B cell (primary cell): ENCODE data around the gene MICAL3. TPM values are rescaled to one million over a fixed set of nuclear protein-coding genes. Genes with fewer than 3 reads are reported as not detected.
"Not testable (repeated sequence)": the region's sequence is repeated elsewhere in the genome, so short reads cannot be mapped to it uniquely, and the experiment has no call there.

Experiments
- ATAC-seq: fragments of 200-7000 bp; cut with Tn5 transposase; one replicate; pipeline ENCODE4 v1.10.0; 2021; ENCODE audit warnings: low read depth, mild to moderate bottlenecking, moderate number of reproducible peaks, moderate library complexity
- CTCF ChIA-PET: fragments of 350-600 bp; sonication (Branson Sonifier 250); formaldehyde crosslinking; loops from one replicate; lab custom pipeline; 2021; ENCODE audit warnings: antibody characterized with exemption, inconsistent platforms; lab: Charles Lee
- POLR2A ChIA-PET: fragments of 350-600 bp; sonication (Branson Sonifier 250); formaldehyde crosslinking; loops from one replicate; lab custom pipeline; 2021; ENCODE audit warnings: antibody characterized with exemption; lab: Charles Lee
- DNase-seq: peaks from one replicate; pipeline ENCODE4 v3.0.0; 2013
- H2AFZ ChIP-seq: 2 replicates; pipeline ENCODE4 v1.6.1; 2012; ENCODE audit warnings: mild to moderate bottlenecking, low read depth, low read length; ENCODE audit not compliant: insufficient read depth, poor library complexity, severe bottlenecking
- H3K27ac ChIP-seq, 2 donors: 1 replicate in 1 of 2; 2 replicates in 1 of 2; pipeline ENCODE4 v1.5.1; 2012 to 2013; ENCODE audit warnings: low read length in 2 of 2, mild to moderate bottlenecking in 2 of 2, moderate library complexity in 1 of 2
- H3K27me3 ChIP-seq, 4 experiments: fragments of 200-600 bp in 1 of 4; sonication (generic) in 1 of 4; replicated peaks in 1 of 4; 1 replicate in 2 of 4; 2 replicates in 2 of 4; pipeline versions ENCODE4 v1.6.1 to v1.7.0; 2013 to 2016; ENCODE audit warnings: low read length in 3 of 4, mild to moderate bottlenecking in 2 of 4, mixed read lengths in 1 of 4, moderate library complexity in 1 of 4; ENCODE audit not compliant: insufficient read depth in 4 of 4, control insufficient read depth in 3 of 4; ENCODE audit errors: control extremely low read depth in 1 of 4
- H3K36me3 ChIP-seq, 2 experiments: replicated peaks in 1 of 2; 1 replicate in 1 of 2; 2 replicates in 1 of 2; pipeline versions ENCODE4 v1.6.1 to v1.7.1; 2013; ENCODE audit warnings: low read length in 1 of 2; ENCODE audit not compliant: insufficient read depth in 2 of 2, control insufficient read depth in 1 of 2; ENCODE audit errors: control extremely low read depth in 1 of 2, extremely low read depth in 1 of 2
- H3K4me1 ChIP-seq, 2 donors: fragments of 200-600 bp in 1 of 2; sonication (generic) in 1 of 2; 1 replicate in 1 of 2; 2 replicates in 1 of 2; pipeline versions ENCODE4 v1.5.1 to v1.6.1; 2013 to 2017; ENCODE audit warnings: low read length in 2 of 2; ENCODE audit not compliant: control insufficient read depth in 2 of 2, insufficient read depth in 2 of 2
- H3K4me2 ChIP-seq: replicated peaks from 2 replicates; pipeline ENCODE3; 2012; ENCODE audit warnings: mild to moderate bottlenecking, low read depth, low read length; ENCODE audit not compliant: poor library complexity, severe bottlenecking
- H3K4me3 ChIP-seq, 5 experiments: fragments of 200-600 bp in 1 of 5; sonication (generic) in 1 of 5; 1 replicate in 3 of 5; 2 replicates in 2 of 5; pipeline versions ENCODE4 v1.5.1 to v1.7.0; 2011 to 2016; ENCODE audit warnings: low read length in 4 of 5, mild to moderate bottlenecking in 4 of 5, low read depth in 2 of 5, control low read depth in 1 of 5, moderate library complexity in 1 of 5; ENCODE audit not compliant: insufficient read depth in 1 of 5; ENCODE audit errors: control extremely low read depth in 1 of 5, extremely low read depth in 1 of 5
- H3K79me2 ChIP-seq: fragments of 200-600 bp; sonication (generic); one replicate; pipeline ENCODE4 v1.6.0; 2016; ENCODE audit warnings: low read length; ENCODE audit not compliant: control insufficient read depth, insufficient read depth
- H3K9ac ChIP-seq: fragments of 200-600 bp; sonication (generic); 2 replicates; pipeline ENCODE4 v1.6.1; 2017; ENCODE audit warnings: mild to moderate bottlenecking, low read length, moderate library complexity
- H3K9me3 ChIP-seq, 3 donors: one replicate each; pipeline versions ENCODE4 v1.6.1 to v1.7.1; 2013; ENCODE audit warnings: low read length in 2 of 3; ENCODE audit not compliant: control insufficient read depth in 2 of 3, insufficient read depth in 1 of 3; ENCODE audit errors: control extremely low read depth in 1 of 3
- H4K20me1 ChIP-seq: 2 replicates; pipeline ENCODE4 v1.6.0; 2012; ENCODE audit warnings: mild to moderate bottlenecking, low read length; ENCODE audit not compliant: insufficient read depth, control insufficient read depth, poor library complexity, severe bottlenecking
- H3K27ac Mint-ChIP-seq: one replicate; pipeline ENCODE4 v1.8.0; 2021; ENCODE audit warnings: mixed read lengths
- H3K27me3 Mint-ChIP-seq: one replicate; pipeline ENCODE4 v1.8.0; 2021; ENCODE audit warnings: mixed read lengths
- H3K4me1 Mint-ChIP-seq: one replicate; pipeline ENCODE4 v1.8.0; 2021; ENCODE audit warnings: mixed read lengths
- H3K4me3 Mint-ChIP-seq: one replicate; pipeline ENCODE4 v1.8.0; 2021; ENCODE audit warnings: mixed read lengths
- H3K9me3 Mint-ChIP-seq: one replicate; pipeline ENCODE4 v1.8.0; 2022; ENCODE audit warnings: mixed read lengths; ENCODE audit not compliant: insufficient read depth
- EZH2 ChIP-seq: IDR thresholded peaks from 2 replicates; pipeline ENCODE4 v1.6.1; 2012; ENCODE audit warnings: borderline replicate concordance, low read depth, mild to moderate bottlenecking, moderate library complexity, low read length; ENCODE audit not compliant: insufficient read depth, poor library complexity, severe bottlenecking
- WGBS: methylation state at CpG from one replicate; pipeline ENCODE4 v1.1.5; 2013; ENCODE audit warnings: missing lambda C conversion rate; ENCODE audit not compliant: insufficient coverage; 5-methylcytosine and 5-hydroxymethylcytosine counted together
- intact Hi-C: fragments of 100-400 bp; cut with micrococcal nuclease; formaldehyde crosslinking; loops from one replicate; pipeline ENCODE4 v1.10.0; 2022
- polyA plus RNA-seq: library from polyadenylated mRNA; depleted of rRNA; stranded (reverse); fragments of >200 nt; gene quantifications from 2 replicates; pipeline ENCODE4 v1.2.3, GENCODE V29; 2012
- total RNA-seq, 2 donors: library from RNA; stranded (reverse); fragments of 120-200 nt in 1 of 2; gene quantifications; 1 replicate in 1 of 2; 2 replicates in 1 of 2; pipeline versions ENCODE4 v1.2.3 to v1.2.4, GENCODE V29; 2013 to 2022
- TF ChIP-seq, protein P1 (sequence below): fragments of 200-600 bp; IDR thresholded peaks from one replicate; pipeline ENCODE4 v1.8.0; 2022; ENCODE audit warnings: antibody characterized with exemption, mild to moderate bottlenecking

Gene MICAL3
- total and polyA plus RNA-seq, 2 donors (not counting 1 experiment from before 2014, with no cell fraction given) = 50.5 to 253 TPM

DNA sequence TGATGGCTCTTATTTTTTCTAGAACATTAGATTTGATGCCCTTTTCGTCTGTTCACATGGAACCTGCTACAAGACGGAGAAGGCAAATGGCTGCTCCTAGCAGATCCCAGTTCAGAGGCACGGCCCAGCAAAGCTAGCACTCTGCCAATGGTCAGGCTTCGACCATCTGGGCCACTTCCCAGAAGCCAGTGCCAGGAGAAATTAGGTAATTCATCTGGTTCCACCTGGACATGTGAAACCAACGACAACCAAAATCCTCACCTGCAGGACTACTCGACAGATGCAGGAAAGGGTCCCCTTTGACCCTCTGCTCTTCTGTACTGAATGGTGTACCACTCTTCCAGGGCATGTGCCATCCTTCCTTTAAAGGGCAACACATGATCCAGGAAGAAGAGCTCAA, 25.4 kb downstream of the MICAL3 start:
- Histone ChIP-seq H3K36me3 (no peaks in the 10 kb centered on the region), H2AFZ (no peak overlapping the region), H3K4me3 (no peak overlapping the region), H4K20me1 (peaks cover 19% of the 10 kb centered on the region), H3K4me1 (peaks cover 80 to 83% of the 10 kb centered on the region in 2 donors), H3K9me3 (no peaks in the 10 kb centered on the region), H3K9ac (peak overlapping the region; percentile 41), H3K79me2 (peaks cover 93% of the 10 kb centered on the region), H3K27me3 (no peaks in the 10 kb centered on the region), H3K27ac (peak overlapping the region; percentile 83 to 95), H3K4me2 (peak overlapping the region; percentile 96)
- ATAC-seq (no peak), DNase-seq (no peak)
- Mint-ChIP-seq H3K4me1 (peaks cover 79% of the 10 kb centered on the region), H3K27ac (peak overlapping the region; percentile 85), H3K9me3 (no peaks in the 10 kb centered on the region), H3K4me3 (peak overlapping the region; percentile 88), H3K27me3 (no peaks in the 10 kb centered on the region)
- intact Hi-C loops = no loop called here
- 89% methylated on average over 6 of the region's 6 CpGs for WGBS
- TF ChIP-seq EZH2 = no peak
- TF ChIP-seq, protein P1, sequence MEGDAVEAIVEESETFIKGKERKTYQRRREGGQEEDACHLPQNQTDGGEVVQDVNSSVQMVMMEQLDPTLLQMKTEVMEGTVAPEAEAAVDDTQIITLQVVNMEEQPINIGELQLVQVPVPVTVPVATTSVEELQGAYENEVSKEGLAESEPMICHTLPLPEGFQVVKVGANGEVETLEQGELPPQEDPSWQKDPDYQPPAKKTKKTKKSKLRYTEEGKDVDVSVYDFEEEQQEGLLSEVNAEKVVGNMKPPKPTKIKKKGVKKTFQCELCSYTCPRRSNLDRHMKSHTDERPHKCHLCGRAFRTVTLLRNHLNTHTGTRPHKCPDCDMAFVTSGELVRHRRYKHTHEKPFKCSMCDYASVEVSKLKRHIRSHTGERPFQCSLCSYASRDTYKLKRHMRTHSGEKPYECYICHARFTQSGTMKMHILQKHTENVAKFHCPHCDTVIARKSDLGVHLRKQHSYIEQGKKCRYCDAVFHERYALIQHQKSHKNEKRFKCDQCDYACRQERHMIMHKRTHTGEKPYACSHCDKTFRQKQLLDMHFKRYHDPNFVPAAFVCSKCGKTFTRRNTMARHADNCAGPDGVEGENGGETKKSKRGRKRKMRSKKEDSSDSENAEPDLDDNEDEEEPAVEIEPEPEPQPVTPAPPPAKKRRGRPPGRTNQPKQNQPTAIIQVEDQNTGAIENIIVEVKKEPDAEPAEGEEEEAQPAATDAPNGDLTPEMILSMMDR = no peak
- ChIA-PET CTCF (interaction anchor here (1.2 to 11.9 kb wide), 4 partner anchors 15 to 79 kb away, joined by 3 to 133 read pairs (median 25); partner anchors contain the start of genes MICAL3 and PEX26), POLR2A (interaction anchor here (0.7 to 1.3 kb wide), 5 partner anchors 10 to 78 kb away, joined by 3 to 5 read pairs (median 3); partner anchors contain the start of gene PEX26)

DNA sequence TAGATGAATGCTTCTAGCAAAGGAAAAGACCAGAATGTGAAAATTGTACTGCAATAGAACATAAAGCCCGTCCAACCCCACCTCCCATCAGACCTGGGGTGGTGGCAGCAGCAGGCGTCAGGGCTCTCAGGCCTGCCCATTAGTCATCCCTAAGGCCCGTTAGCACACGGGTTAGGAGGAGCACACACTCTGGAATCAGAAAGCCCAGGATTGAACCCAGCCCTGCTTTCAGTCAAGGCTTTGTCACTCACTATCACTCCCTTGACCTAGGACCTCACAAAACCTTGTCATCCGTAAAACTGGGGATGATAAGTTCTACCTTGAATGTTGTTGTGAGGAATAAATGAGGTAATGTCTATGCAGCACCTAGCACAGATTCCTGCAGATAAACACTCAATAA, 26.9 kb downstream of the MICAL3 start:
- H3K9me3 ChIP-seq = no peaks in the 10 kb centered on the region
- Mint-ChIP-seq H3K9me3 (no peaks in the 10 kb centered on the region), H3K4me1 (peaks cover 84% of the 10 kb centered on the region), H3K4me3 (peak overlapping the region; percentile 85), H3K27me3 (no peaks in the 10 kb centered on the region), H3K27ac (peak overlapping the region; percentile 96)
- ChIA-PET CTCF (interaction anchor here (1.2 to 11.9 kb wide), 5 partner anchors 10 to 79 kb away, joined by 3 to 133 read pairs (median 5); partner anchors contain the start of gene PEX26), POLR2A (interaction anchor here (1.2 to 3.7 kb wide), 4 partner anchors 17 to 80 kb away, joined by 7 to 26 read pairs (median 18); partner anchors contain the start of gene PEX26)
- peak overlapping the region; percentile 49 for H3K4me2 ChIP-seq
- H3K9ac ChIP-seq = peak overlapping the region; percentile 6
- H2AFZ ChIP-seq = no peak overlapping the region
- intact Hi-C loops = no loop called here
- H3K79me2 ChIP-seq = peaks cover 93% of the 10 kb centered on the region
- whole genome bisulfite sequencing = 58% methylated on average over 4 of the region's 5 CpGs
- peak overlapping the region in 1 of 5 experiments; percentile 10 for H3K4me3 ChIP-seq
- H3K27ac ChIP-seq = peak overlapping the region; percentile 83 to 95
- DNase-seq = no peak
- TF ChIP-seq EZH2 = no peak
- TF ChIP-seq, protein P1 = no peak
- ATAC-seq = no peak
- H4K20me1 ChIP-seq = peaks cover 34% of the 10 kb centered on the region
- H3K4me1 ChIP-seq = peaks cover 80 to 83% of the 10 kb centered on the region in 2 donors
- no peaks in the 10 kb centered on the region for H3K27me3 ChIP-seq
- no peaks in the 10 kb centered on the region for H3K36me3 ChIP-seq

DNA sequence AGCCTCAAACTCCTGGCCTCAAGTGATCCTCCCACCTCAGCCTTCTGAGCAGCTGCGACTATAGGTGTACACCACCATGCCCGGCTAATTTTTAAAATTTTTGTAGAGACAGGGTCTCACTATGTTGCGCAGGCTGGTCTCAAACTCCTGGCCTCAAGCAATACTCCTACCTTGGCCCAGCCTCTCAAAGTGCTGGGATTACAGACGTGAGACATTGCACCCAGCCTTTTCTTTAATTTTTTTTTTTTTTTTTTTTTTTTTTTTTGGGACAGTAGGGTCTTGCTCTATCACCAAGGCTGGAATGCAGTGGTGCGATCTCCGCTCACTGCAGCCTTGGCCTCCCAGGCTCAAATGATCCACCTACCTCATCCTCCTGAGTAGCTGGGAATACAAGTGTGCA, 29.1 kb downstream of the MICAL3 start:
- peaks cover 95 to 97% of the 10 kb centered on the region in 2 donors for H3K4me1 ChIP-seq
- ATAC-seq, H3K36me3 ChIP-seq, H3K9me3 ChIP-seq, H3K27me3 Mint-ChIP-seq, H3K9me3 Mint-ChIP-seq, H3K27me3 ChIP-seq, DNase-seq, H2AFZ ChIP-seq, H3K4me3 ChIP-seq: not testable (repeated sequence)
- peak overlapping the region; percentile 91 to 95 for H3K27ac ChIP-seq
- peak overlapping the region; percentile 26 for H3K9ac ChIP-seq
- WGBS = no CpG with 5 or more reads among the region's 6 CpGs
- ChIA-PET CTCF (interaction anchor here (0.6 to 11.9 kb wide), 4 partner anchors 13 to 165 kb away, joined by 3 to 133 read pairs (median 4); partner anchors contain the start of gene PEX26), POLR2A (interaction anchor here (0.6 to 3.7 kb wide), 7 partner anchors 8 to 223 kb away, joined by 3 to 26 read pairs (median 5); partner anchors contain the start of gene PEX26)
- intact Hi-C loops = loop anchor here (2.0 kb wide), 1 partner anchor 14 kb away; no protein-coding TSS in a partner anchor
- Mint-ChIP-seq H3K4me1 (peaks cover 95% of the 10 kb centered on the region), H3K27ac (peak overlapping the region; percentile 94), H3K4me3 (peak overlapping the region; percentile 82)
- H3K79me2 ChIP-seq = peaks cover 93% of the 10 kb centered on the region
- H4K20me1 ChIP-seq = peaks cover 56% of the 10 kb centered on the region
- peak overlapping the region; percentile 77 for H3K4me2 ChIP-seq
